Endometrial microvascular endothelial cells (primary cell): ENCODE measurements around the gene ATOX1. TPM values are rescaled to one million over a fixed set of nuclear protein-coding genes. Genes with fewer than 3 reads are reported as not detected.
"Not testable (repeated sequence)": the region's sequence is repeated elsewhere in the genome, so short reads cannot be mapped to it uniquely, and the experiment has no call there.

Experiments used
- in situ Hi-C: cut with HindIII; loops from 2 replicates; pipeline ENCODE4 v1.10.0; 2017; ENCODE audit warnings: low sequenced_read_pairs, low pct_unique_long_range_greater_than_20kb; ENCODE audit errors: inconsistent ontology term
- total RNA-seq: library from RNA; depleted of rRNA; stranded (reverse); fragments of >200 nt; gene quantifications from one replicate; pipeline ENCODE4 v1.2.3, GENCODE V29; 2015; ENCODE audit errors: inconsistent ontology term

ATOX1 gene
- total RNA-seq, 1 donor from 2014 or later, result 146 TPM

DNA sequence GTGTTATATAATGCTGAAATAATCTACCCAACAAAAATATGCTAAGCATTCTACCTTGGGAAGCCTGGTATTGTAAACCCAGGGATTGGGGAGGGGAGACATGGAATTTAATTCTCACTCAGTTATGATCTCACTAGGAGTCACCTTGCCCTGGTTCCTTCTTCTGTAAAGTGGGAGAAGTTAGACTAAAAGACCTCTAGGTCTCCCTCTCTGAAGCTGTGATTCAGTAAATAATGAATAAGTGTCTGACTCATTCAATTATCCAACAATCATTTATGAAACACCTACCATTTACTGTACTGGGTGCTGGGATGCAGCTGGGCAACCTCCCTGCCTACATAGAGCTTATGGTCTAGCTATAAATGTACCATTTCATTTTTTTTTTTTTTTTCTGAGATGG, 51.5 kb downstream of the ATOX1 start:
- in situ Hi-C loops, result no loop called here

- in situ Hi-C loops, result no loop called here
These were observed 54.7 kb downstream of the ATOX1 start for GRCh38 chr5:151703780-151704179.

GRCh38 chr5:151703227-151703626, 55.2 kb downstream of the ATOX1 start:
- in situ Hi-C loops, result no loop called here

DNA sequence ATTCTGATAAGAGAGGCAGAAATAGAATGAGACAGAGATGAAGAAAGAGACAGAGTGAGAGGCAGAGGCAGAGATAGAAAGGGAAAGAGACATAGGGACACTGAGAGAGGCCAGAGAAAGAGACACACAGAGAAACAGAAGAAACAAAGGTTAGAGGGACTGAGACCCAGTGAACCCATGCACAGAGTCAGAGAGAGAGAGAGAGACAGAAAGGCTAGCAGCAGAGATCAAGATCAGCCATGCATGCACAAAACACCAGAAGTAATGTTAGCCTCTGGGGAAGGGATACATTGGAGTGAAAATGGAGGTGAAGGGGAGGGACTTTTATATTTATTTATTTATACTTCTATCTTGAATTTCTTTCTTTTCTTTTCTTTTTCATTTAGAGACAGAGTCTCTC, 57.6 kb downstream of the ATOX1 start:
- in situ Hi-C loops, result no loop called here

GRCh38 chr5:151700296-151700695, 58.1 kb downstream of the ATOX1 start:
- in situ Hi-C loops, result no loop called here

DNA sequence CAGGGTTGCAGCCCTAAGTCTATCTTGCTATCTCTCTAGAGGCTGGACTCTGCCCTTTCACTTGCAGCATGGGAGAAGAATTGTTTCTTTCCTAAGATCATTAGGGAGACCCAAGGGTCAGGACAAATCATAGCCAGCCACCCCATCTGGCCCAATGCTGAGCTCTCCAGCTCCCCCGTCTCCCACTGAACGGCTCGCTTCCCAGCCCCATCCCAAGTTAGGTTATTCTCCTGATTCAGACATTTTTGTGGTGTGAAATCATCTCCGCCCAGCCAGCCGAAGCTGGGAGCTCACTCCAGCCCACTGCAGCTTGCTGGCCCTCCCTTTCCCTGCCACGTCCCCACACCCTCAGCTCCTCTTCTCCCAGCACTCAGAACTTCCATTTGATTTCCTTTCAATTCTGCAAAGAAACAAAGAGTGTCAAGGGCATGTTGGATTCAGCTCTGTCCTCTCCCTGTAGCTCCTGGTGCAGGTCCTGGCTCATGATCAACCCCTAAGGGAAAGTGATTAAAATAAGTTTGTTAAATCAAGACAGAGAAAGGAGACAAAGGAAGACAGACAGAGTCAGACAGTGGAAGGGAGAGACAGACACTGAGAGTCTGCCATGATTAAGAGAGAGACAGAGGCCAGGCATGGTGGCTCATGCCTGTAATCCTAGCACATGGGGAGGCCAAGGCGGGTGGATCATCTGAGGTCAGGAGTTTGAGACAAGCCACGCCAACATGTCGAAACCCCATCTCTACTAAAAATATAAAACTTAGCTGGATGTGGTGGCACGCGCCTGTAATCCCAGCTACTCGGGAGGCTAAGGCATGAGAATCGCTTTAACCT, 59.1 kb downstream of the ATOX1 start:
- in situ Hi-C loops, result no loop called here

- in situ Hi-C loops, result not testable (repeated sequence)
These were observed 60.4 kb downstream of the ATOX1 start for GRCh38 chr5:151698081-151698480.

DNA sequence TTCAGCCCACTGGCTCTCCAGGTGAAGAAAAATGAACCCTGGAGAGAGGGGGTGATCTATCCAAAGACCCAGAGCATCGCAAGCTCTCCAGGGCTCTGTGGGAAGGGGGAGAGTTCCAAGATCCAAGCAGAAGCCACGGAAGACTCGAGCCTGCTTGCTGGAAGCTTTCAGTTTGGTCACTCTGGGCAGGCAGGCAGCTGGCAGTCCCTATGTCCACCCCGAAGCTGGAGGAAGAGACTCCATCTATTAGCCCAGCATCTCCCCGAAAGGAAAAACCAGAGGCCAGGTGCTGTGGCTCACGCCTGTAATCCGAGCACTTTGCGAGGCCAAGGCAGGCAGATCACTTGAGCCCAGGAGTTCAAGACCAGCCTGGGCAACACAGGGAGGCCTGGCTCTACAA, 61.0 kb downstream of the ATOX1 start:
- in situ Hi-C loops, result no loop called here

DNA sequence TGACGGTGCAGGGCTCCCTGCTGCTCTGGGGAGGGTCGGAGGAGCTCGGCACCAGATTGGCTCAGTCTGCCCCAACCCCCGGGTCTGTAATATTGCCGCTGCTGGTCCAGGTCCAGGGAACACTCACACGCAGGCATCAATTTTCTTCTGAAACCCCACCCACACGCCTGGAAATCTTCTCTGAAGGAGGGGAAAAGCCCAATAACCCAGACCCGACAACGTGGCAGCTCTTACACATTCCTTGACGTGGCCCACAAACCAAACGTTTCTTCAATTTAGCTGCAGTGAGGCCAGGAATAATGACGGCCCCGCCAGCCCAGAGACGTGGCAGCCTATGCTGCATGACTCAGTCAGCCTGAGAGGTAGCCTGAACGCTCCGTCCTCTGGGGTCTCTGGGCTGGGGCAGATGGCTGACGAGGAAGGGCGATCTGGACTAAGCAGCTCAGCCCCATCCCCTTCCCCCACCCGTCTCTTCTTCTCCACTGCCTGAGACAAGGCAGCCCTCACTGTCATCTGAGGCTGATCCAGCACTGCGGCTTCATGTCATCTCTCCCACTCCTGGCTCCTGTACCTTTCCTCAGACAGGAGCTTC, 61.9 kb downstream of the ATOX1 start:
- in situ Hi-C loops, result no loop called here

GRCh38 chr5:151695464-151695863, 63.0 kb downstream of the ATOX1 start:
- in situ Hi-C loops, result no loop called here

DNA sequence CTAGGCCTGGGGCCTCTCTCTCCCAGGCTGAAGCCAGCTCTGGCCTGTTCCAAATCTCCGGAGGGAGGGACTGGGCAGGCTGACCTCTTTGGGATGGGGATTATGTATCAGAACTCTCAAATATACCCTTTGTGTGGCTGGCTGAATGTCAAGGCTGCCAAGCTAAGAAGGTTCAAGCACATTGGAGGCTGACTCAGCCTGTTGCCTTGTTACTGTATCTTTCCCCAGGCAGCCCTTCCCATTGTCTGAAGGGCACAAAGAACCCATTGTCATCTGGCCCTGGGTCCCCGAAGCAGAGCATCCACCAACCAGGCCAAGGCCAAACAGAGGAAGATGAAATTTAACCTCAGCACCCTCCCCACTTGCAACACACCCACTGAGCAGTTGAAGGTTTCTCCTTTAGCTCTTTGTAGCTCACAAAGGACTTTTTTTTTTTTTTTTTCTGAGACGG, 64.4 kb downstream of the ATOX1 start:
- in situ Hi-C loops, result no loop called here

Other genes with a start within 250 kb of the ATOX1 start
- not detected for gene FAT2, start 167.3 kb downstream of the ATOX1 start, total RNA-seq
- gene SPARC, start 71.7 kb downstream of the ATOX1 start, total RNA-seq, result 1,193 TPM
- 215 TPM for gene G3BP1, start 13.3 kb upstream of the ATOX1 start, total RNA-seq
- not detected for gene GLRA1, start 166.2 kb upstream of the ATOX1 start, total RNA-seq